Neural cell (in vitro differentiated cells): ENCODE results near the gene HBA2. TPM values are rescaled to one million over a fixed set of nuclear protein-coding genes. Genes with fewer than 3 reads are reported as not detected.

Experiments used
- H2AFZ ChIP-seq: fragments of 200-600, 300-800 bp; sonication (generic), shearing (Covaris generic); 2 replicates; pipeline ENCODE4 v1.6.0; 2014; ENCODE audit warnings: low read depth, mild to moderate bottlenecking, antibody characterized with exemption, low read length, moderate library complexity
- H3F3A ChIP-seq: fragments of 200-600 bp; shearing (Covaris generic); 2 replicates; pipeline ENCODE4 v1.6.1; 2016; ENCODE audit warnings: mild to moderate bottlenecking, moderate library complexity, mixed read lengths, antibody characterized with exemption, low read length; ENCODE audit not compliant: insufficient read depth, poor library complexity, severe bottlenecking
- H3K27ac ChIP-seq: fragments of 200-600, 300-800 bp; sonication (generic), shearing (Covaris generic); 2 replicates; pipeline ENCODE4 v1.5.1; 2014; ENCODE audit warnings: mild to moderate bottlenecking, low read length, moderate library complexity
- H3K27me3 ChIP-seq: fragments of 300-800, 200-600 bp; sonication (generic), shearing (Covaris generic); 2 replicates; pipeline ENCODE4 v1.6.0; 2014; ENCODE audit warnings: mild to moderate bottlenecking, low read depth, low read length, moderate library complexity; ENCODE audit not compliant: insufficient read depth
- H3K36me3 ChIP-seq: fragments of 300-800, 200-600 bp; sonication (generic), shearing (Covaris generic); 2 replicates; pipeline ENCODE4 v1.5.1; 2014; ENCODE audit warnings: mild to moderate bottlenecking, antibody characterized with exemption, low read length, moderate library complexity; ENCODE audit not compliant: insufficient read depth
- H3K4me2 ChIP-seq: fragments of 300-800, 200-600 bp; sonication (generic), shearing (Covaris generic); 2 replicates; pipeline ENCODE4 v1.6.0; 2014; ENCODE audit warnings: mild to moderate bottlenecking, low read length
- H3K4me3 ChIP-seq: fragments of 300-800, 200-600 bp; sonication (generic), shearing (Covaris generic); 2 replicates; pipeline ENCODE4 v1.5.1; 2014; ENCODE audit warnings: mild to moderate bottlenecking, low read length, moderate library complexity
- H3K79me2 ChIP-seq: fragments of 200-600 bp; shearing (Covaris generic); replicated peaks from 2 replicates; pipeline ENCODE4 v1.6.0; 2014; ENCODE audit warnings: mild to moderate bottlenecking, low read length, moderate library complexity; ENCODE audit not compliant: insufficient read depth
- H3K9ac ChIP-seq: fragments of 300-800, 200-600 bp; sonication (generic), shearing (Covaris generic); 2 replicates; pipeline ENCODE4 v1.6.1; 2016; ENCODE audit warnings: mild to moderate bottlenecking, low read length, mixed read lengths
- H3K9me2 ChIP-seq: fragments of 200-600 bp; shearing (Covaris generic); 2 replicates; pipeline ENCODE4 v1.6.1; 2016; ENCODE audit warnings: mild to moderate bottlenecking, low read length, mixed read lengths; ENCODE audit not compliant: insufficient read depth
- H3K9me3 ChIP-seq: fragments of 200-600, 300-800 bp; sonication (generic), shearing (Covaris generic); 2 replicates; pipeline ENCODE4 v1.6.1; 2016; ENCODE audit warnings: mild to moderate bottlenecking, mixed run types, low read length, moderate library complexity, mixed read lengths
- H4K20me1 ChIP-seq: fragments of 200-600 bp; shearing (Covaris generic); 2 replicates; pipeline ENCODE4 v1.6.1; 2016; ENCODE audit warnings: mild to moderate bottlenecking, mixed run types; ENCODE audit not compliant: insufficient read depth
- EP300 ChIP-seq: fragments of 450-650 bp; conservative IDR thresholded peaks from 2 replicates; pipeline ENCODE4 v1.6.1; 2014; ENCODE audit warnings: antibody characterized with exemption, mild to moderate bottlenecking, moderate library complexity; ENCODE audit not compliant: poor library complexity, severe bottlenecking
- EZH2 ChIP-seq: fragments of 200-600, 300-800 bp; shearing (Covaris generic), sonication (generic); IDR thresholded peaks from 2 replicates; pipeline ENCODE4 v1.6.1; 2014; ENCODE audit warnings: antibody characterized with exemption, low read length, borderline replicate concordance, mild to moderate bottlenecking; ENCODE audit not compliant: insufficient read depth, poor library complexity, severe bottlenecking
- MXI1 ChIP-seq: fragments of 450-650 bp; conservative IDR thresholded peaks from 2 replicates; pipeline ENCODE4 v1.6.1; 2014; ENCODE audit warnings: antibody characterized with exemption, mild to moderate bottlenecking; ENCODE audit not compliant: poor library complexity, severe bottlenecking
- POLR2AphosphoS5 ChIP-seq: IDR thresholded peaks from 2 replicates; pipeline ENCODE4 v1.6.1; 2012
- RAD21 ChIP-seq: fragments of 450-650 bp; conservative IDR thresholded peaks from 2 replicates; pipeline ENCODE4 v1.6.1; 2014; ENCODE audit warnings: antibody characterized with exemption, mild to moderate bottlenecking, moderate library complexity
- SMC3 ChIP-seq: fragments of 450-650 bp; conservative IDR thresholded peaks from 2 replicates; pipeline ENCODE4 v1.6.1; 2014; ENCODE audit warnings: antibody characterized with exemption, mild to moderate bottlenecking, moderate library complexity; ENCODE audit not compliant: poor library complexity
- TAF1 ChIP-seq: IDR thresholded peaks from 2 replicates; pipeline ENCODE4 v1.6.1; 2012; ENCODE audit warnings: low read depth
- polyA plus RNA-seq: library from polyadenylated mRNA; depleted of rRNA; stranded (reverse); fragments of >200 nt; gene quantifications from 2 replicates; pipeline ENCODE4 v1.2.3, GENCODE V29; 2014
- TF ChIP-seq, protein P1 (sequence below): IDR thresholded peaks from 2 replicates; pipeline ENCODE4 v1.6.1; 2012; ENCODE audit warnings: borderline replicate concordance
- TF ChIP-seq, protein P2 (sequence below): fragments of 450-650 bp; IDR thresholded peaks from 2 replicates; pipeline ENCODE4 v1.5.1; 2014; ENCODE audit warnings: antibody characterized with exemption, mild to moderate bottlenecking, moderate library complexity; ENCODE audit not compliant: poor library complexity, severe bottlenecking

The HBA2 gene
- polyA plus RNA-seq, 1 donor from 2014 or later, result not detected

GRCh38 chr16:146646-147045 lies 26.0 kb upstream of the HBA2 start:
- Histone ChIP-seq H4K20me1 (no peaks in the 10 kb centered on the region), H3K36me3 (no peaks in the 10 kb centered on the region), H3K79me2 (no peaks in the 10 kb centered on the region), H3K27ac (no peak overlapping the region), H2AFZ (no peak overlapping the region), H3K4me2 (no peak overlapping the region), H3K9ac (no peak overlapping the region), H3K27me3 (no peaks in the 10 kb centered on the region), H3F3A (no peaks in the 10 kb centered on the region), H3K9me2 (no peaks in the 10 kb centered on the region), H3K4me3 (no peak overlapping the region), H3K9me3 (no peaks in the 10 kb centered on the region)
- TF ChIP-seq SMC3 (no peak), EP300 (no peak), RAD21 (no peak), MXI1 (no peak), EZH2 (no peak), TAF1 (no peak), POLR2AphosphoS5 (no peak)
- TF ChIP-seq, protein P1, sequence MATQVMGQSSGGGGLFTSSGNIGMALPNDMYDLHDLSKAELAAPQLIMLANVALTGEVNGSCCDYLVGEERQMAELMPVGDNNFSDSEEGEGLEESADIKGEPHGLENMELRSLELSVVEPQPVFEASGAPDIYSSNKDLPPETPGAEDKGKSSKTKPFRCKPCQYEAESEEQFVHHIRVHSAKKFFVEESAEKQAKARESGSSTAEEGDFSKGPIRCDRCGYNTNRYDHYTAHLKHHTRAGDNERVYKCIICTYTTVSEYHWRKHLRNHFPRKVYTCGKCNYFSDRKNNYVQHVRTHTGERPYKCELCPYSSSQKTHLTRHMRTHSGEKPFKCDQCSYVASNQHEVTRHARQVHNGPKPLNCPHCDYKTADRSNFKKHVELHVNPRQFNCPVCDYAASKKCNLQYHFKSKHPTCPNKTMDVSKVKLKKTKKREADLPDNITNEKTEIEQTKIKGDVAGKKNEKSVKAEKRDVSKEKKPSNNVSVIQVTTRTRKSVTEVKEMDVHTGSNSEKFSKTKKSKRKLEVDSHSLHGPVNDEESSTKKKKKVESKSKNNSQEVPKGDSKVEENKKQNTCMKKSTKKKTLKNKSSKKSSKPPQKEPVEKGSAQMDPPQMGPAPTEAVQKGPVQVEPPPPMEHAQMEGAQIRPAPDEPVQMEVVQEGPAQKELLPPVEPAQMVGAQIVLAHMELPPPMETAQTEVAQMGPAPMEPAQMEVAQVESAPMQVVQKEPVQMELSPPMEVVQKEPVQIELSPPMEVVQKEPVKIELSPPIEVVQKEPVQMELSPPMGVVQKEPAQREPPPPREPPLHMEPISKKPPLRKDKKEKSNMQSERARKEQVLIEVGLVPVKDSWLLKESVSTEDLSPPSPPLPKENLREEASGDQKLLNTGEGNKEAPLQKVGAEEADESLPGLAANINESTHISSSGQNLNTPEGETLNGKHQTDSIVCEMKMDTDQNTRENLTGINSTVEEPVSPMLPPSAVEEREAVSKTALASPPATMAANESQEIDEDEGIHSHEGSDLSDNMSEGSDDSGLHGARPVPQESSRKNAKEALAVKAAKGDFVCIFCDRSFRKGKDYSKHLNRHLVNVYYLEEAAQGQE, result no peak
- TF ChIP-seq, protein P2, sequence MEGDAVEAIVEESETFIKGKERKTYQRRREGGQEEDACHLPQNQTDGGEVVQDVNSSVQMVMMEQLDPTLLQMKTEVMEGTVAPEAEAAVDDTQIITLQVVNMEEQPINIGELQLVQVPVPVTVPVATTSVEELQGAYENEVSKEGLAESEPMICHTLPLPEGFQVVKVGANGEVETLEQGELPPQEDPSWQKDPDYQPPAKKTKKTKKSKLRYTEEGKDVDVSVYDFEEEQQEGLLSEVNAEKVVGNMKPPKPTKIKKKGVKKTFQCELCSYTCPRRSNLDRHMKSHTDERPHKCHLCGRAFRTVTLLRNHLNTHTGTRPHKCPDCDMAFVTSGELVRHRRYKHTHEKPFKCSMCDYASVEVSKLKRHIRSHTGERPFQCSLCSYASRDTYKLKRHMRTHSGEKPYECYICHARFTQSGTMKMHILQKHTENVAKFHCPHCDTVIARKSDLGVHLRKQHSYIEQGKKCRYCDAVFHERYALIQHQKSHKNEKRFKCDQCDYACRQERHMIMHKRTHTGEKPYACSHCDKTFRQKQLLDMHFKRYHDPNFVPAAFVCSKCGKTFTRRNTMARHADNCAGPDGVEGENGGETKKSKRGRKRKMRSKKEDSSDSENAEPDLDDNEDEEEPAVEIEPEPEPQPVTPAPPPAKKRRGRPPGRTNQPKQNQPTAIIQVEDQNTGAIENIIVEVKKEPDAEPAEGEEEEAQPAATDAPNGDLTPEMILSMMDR, result no peak

- Histone ChIP-seq H3K27ac (no peak overlapping the region), H2AFZ (no peak overlapping the region), H4K20me1 (no peaks in the 10 kb centered on the region)
Observed at GRCh38 chr16:149024-149660, 23.5 kb upstream of the HBA2 start.

More at GRCh38 chr16:149024-149660, 23.5 kb upstream of the HBA2 start:
- H3K27me3 ChIP-seq, result peaks cover 6% of the 10 kb centered on the region
- no peak for TF ChIP-seq EZH2
- TF ChIP-seq, protein P1, result no peak
- TF ChIP-seq POLR2AphosphoS5, result no peak
- TF ChIP-seq SMC3, result no peak
- TF ChIP-seq MXI1, result no peak
- TF ChIP-seq EP300, result no peak
- no peak for TF ChIP-seq RAD21
- TF ChIP-seq, protein P2, result no peak
- no peak for TF ChIP-seq TAF1
- H3K9me3 ChIP-seq, result no peaks in the 10 kb centered on the region
- no peak overlapping the region for H3K9ac ChIP-seq
- H3K4me3 ChIP-seq, result no peak overlapping the region
- no peak overlapping the region for H3K4me2 ChIP-seq
- H3F3A ChIP-seq, result no peaks in the 10 kb centered on the region
- no peaks in the 10 kb centered on the region for H3K36me3 ChIP-seq
- no peaks in the 10 kb centered on the region for H3K9me2 ChIP-seq
- no peaks in the 10 kb centered on the region for H3K79me2 ChIP-seq
